ENCODE measurements around the gene PTPRG.

DNA sequence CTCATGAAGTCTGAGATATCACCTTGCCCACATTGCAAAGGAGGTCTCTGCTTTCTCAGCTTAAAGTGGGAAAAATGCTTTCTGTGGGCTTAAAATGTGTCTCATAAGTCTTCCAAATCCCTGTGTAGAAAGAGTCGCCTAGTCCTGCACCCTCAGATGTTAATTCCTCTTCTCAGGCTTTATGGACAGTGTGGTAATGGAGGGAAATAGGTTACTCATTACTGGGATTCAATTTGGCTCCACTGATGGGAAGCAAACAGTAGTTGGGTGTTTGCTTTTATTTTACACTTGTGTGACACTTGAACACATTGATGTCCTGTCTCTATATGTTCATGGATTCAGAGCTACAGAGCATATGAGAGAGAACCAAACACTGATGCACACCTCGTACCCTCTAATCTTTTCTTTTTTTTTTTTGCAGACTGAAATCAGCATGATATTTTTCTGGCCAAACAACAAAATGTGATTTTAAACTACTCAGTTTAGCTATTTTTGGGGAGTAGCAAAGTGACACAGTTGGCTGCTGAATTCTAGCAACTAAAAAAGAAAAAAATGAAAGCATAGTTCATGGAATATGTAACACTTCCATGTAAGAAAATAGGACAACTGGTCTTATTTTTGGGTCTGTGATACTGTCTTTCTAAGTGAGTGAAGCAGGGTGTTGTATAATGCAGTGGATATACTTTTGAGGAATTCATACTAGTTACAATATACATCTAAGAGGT is 8.6 kb downstream of the PTPRG start:
- TF ChIP-seq, protein P1, sequence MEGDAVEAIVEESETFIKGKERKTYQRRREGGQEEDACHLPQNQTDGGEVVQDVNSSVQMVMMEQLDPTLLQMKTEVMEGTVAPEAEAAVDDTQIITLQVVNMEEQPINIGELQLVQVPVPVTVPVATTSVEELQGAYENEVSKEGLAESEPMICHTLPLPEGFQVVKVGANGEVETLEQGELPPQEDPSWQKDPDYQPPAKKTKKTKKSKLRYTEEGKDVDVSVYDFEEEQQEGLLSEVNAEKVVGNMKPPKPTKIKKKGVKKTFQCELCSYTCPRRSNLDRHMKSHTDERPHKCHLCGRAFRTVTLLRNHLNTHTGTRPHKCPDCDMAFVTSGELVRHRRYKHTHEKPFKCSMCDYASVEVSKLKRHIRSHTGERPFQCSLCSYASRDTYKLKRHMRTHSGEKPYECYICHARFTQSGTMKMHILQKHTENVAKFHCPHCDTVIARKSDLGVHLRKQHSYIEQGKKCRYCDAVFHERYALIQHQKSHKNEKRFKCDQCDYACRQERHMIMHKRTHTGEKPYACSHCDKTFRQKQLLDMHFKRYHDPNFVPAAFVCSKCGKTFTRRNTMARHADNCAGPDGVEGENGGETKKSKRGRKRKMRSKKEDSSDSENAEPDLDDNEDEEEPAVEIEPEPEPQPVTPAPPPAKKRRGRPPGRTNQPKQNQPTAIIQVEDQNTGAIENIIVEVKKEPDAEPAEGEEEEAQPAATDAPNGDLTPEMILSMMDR (conservative IDR thresholded peaks at IDR 0.05; ENCODE audit: low read depth, low read length): no peak
- TF ChIP-seq EZH2 (IDR thresholded peaks at IDR 0.05; ENCODE audit: borderline replicate concordance, low read depth, low read length, poor library complexity, severe bottlenecking): no peak
